Measurements from ENCODE around the gene IYD. TPM values are rescaled to one million over a fixed set of nuclear protein-coding genes. Genes with fewer than 3 reads are reported as not detected.

IYD gene, protein sequence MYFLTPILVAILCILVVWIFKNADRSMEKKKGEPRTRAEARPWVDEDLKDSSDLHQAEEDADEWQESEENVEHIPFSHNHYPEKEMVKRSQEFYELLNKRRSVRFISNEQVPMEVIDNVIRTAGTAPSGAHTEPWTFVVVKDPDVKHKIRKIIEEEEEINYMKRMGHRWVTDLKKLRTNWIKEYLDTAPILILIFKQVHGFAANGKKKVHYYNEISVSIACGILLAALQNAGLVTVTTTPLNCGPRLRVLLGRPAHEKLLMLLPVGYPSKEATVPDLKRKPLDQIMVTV
- total RNA-seq = not detected in 2 replicates

DNA sequence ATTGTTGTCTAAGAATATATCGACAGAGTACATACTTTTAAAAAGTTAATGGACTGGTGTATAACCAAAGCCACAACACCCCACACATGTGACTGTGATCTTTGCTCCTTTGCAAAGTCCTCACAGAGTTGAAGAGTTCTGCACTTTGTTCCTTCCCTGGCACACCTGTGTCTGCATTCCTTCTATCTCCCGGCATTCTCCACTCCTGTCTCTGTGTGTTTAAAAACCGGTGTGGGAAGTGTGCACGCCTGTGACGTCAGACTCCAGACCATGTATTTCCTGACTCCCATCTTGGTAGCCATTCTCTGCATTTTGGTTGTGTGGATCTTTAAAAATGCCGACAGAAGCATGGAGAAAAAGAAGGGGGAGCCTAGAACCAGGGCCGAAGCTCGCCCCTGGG is at the start of gene IYD:
Gene IYD, plus strand, starts transcription at position 251 of the 400 bp plus-strand sequence. Its CDS starts 20 bp downstream, at position 271.
- Histone ChIP-seq H4K20me1 (ENCODE audit: insufficient read depth, low read length) (no peaks in the 10 kb centered on the region), H3K9me3 (ENCODE audit: low read depth, low read length) (no peaks in the 10 kb centered on the region), H3K27me3 (ENCODE audit: insufficient read depth, low read length) (no peaks in the 10 kb centered on the region), H3K36me3 (ENCODE audit: insufficient read depth, low read length) (no peaks in the 10 kb centered on the region), H3K4me2 (ENCODE audit: insufficient read depth, low read length) (no peak within 1 kb of the TSS), H3K27ac (ENCODE audit: low read depth, low read length) (no peak within 1 kb of the TSS), H2AFZ (ENCODE audit: low read length) (no peak within 1 kb of the TSS), H3K79me2 (ENCODE audit: insufficient read depth, low read length) (no peaks in the 10 kb centered on the region), H3K4me3 (ENCODE audit: insufficient read depth, low read length) (no peak within 1 kb of the TSS), H3K4me1 (ENCODE audit: insufficient read depth, low read length) (peaks cover 20% of the 10 kb centered on the region)
- no peak for DNase-seq (ENCODE audit: insufficient read length, low spot score, missing footprints)
- TF ChIP-seq, protein P1, sequence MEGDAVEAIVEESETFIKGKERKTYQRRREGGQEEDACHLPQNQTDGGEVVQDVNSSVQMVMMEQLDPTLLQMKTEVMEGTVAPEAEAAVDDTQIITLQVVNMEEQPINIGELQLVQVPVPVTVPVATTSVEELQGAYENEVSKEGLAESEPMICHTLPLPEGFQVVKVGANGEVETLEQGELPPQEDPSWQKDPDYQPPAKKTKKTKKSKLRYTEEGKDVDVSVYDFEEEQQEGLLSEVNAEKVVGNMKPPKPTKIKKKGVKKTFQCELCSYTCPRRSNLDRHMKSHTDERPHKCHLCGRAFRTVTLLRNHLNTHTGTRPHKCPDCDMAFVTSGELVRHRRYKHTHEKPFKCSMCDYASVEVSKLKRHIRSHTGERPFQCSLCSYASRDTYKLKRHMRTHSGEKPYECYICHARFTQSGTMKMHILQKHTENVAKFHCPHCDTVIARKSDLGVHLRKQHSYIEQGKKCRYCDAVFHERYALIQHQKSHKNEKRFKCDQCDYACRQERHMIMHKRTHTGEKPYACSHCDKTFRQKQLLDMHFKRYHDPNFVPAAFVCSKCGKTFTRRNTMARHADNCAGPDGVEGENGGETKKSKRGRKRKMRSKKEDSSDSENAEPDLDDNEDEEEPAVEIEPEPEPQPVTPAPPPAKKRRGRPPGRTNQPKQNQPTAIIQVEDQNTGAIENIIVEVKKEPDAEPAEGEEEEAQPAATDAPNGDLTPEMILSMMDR (IDR thresholded peaks at IDR 0.05; ENCODE audit: extremely low read depth, low read depth, low read length) = no peak

DNA sequence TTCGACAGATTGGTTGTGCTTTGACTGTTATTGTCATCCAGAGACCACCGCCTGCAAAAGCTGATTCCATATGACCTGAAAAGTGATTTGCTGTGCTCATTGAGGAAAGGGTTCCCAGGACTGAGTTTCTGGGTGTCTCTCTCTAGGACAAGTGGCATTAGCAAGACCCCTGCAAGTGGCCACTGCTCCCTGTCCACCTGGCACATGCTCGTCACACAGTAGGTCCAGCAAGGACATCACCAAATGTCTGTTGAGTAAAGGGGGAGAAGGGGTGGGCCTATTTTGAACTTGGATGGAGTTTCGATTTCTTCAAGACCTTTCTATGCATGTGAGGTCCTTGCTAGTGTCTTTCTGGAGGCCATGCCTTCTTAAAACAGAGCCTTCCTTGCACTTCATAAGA is 48.9 kb upstream of the IYD start:
- H2AFZ ChIP-seq (ENCODE audit: low read length) = no peak overlapping the region
- H3K9me3 ChIP-seq (ENCODE audit: low read depth, low read length) = no peaks in the 10 kb centered on the region
- H3K36me3 ChIP-seq (ENCODE audit: insufficient read depth, low read length) = no peaks in the 10 kb centered on the region
- TF ChIP-seq, protein P1 (IDR thresholded peaks at IDR 0.05; ENCODE audit: extremely low read depth, low read depth, low read length) = no peak
- H3K79me2 ChIP-seq (ENCODE audit: insufficient read depth, low read length) = no peaks in the 10 kb centered on the region
- DNase-seq (ENCODE audit: insufficient read length, low spot score, missing footprints) = no peak
- no peaks in the 10 kb centered on the region for H4K20me1 ChIP-seq (ENCODE audit: insufficient read depth, low read length)
- no peak overlapping the region for H3K4me2 ChIP-seq (ENCODE audit: insufficient read depth, low read length)
- H3K27me3 ChIP-seq (ENCODE audit: insufficient read depth, low read length) = no peaks in the 10 kb centered on the region
- H3K4me3 ChIP-seq (ENCODE audit: insufficient read depth, low read length) = no peak overlapping the region
- no peak overlapping the region for H3K27ac ChIP-seq (ENCODE audit: low read depth, low read length)
- H3K4me1 ChIP-seq (ENCODE audit: insufficient read depth, low read length) = peaks cover 7% of the 10 kb centered on the region

DNA sequence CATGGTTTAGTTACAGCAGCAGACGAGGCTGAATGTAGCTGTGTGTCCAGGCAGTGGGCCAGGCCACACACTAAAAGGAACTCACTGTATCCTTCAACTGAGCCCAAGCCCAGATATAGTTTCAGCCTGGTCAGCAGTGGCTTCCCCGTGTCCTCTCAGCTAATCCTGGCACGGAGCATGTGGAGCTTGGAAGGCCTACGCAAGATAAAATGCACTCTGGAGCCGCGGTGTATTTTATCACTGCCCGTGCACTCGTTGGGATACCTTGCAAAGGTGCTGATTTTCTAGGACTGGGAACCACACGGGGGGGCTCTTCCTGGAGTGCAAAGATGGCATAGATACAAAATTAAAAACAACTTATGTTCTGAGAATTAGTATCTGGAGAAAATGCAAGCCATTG is 48.4 kb upstream of the IYD start:
- H3K79me2 ChIP-seq (ENCODE audit: insufficient read depth, low read length) = no peaks in the 10 kb centered on the region
- TF ChIP-seq, protein P1 (IDR thresholded peaks at IDR 0.05; ENCODE audit: extremely low read depth, low read depth, low read length) = no peak
- no peak for DNase-seq (ENCODE audit: insufficient read length, low spot score, missing footprints)
- H3K4me2 ChIP-seq (ENCODE audit: insufficient read depth, low read length) = peak overlapping the region; percentile 15
- H3K4me1 ChIP-seq (ENCODE audit: insufficient read depth, low read length) = peaks cover 7% of the 10 kb centered on the region
- peak overlapping the region; percentile 12 for H2AFZ ChIP-seq (ENCODE audit: low read length)
- no peaks in the 10 kb centered on the region for H3K36me3 ChIP-seq (ENCODE audit: insufficient read depth, low read length)
- H3K27me3 ChIP-seq (ENCODE audit: insufficient read depth, low read length) = no peaks in the 10 kb centered on the region
- no peaks in the 10 kb centered on the region for H4K20me1 ChIP-seq (ENCODE audit: insufficient read depth, low read length)
- no peaks in the 10 kb centered on the region for H3K9me3 ChIP-seq (ENCODE audit: low read depth, low read length)
- H3K4me3 ChIP-seq (ENCODE audit: insufficient read depth, low read length) = no peak overlapping the region
- H3K27ac ChIP-seq (ENCODE audit: low read depth, low read length) = no peak overlapping the region

DNA sequence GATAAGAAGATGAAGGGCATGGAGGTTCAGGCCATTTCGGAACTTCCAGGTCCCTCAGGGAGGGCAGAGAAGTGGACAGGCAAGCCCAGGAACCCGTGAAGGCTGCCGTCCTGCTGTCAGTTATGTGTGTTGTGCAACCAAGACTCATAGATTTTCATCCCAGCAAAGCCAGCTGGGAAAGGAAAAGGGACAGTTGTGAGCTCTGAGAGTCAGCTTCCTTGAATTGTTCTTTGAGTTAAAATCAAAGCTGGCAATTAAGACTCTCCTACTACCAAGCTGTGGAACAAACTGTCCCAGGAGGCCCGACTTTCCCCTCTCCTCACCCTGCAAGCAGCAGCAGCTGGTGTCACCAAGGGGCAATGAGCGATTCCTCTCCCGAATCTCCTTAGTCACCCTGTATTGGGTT is 46.3 kb upstream of the IYD start:
- Histone ChIP-seq H3K4me1 (ENCODE audit: insufficient read depth, low read length) (peaks cover 8% of the 10 kb centered on the region), H3K9me3 (ENCODE audit: low read depth, low read length) (no peaks in the 10 kb centered on the region), H4K20me1 (ENCODE audit: insufficient read depth, low read length) (no peaks in the 10 kb centered on the region), H3K27ac (ENCODE audit: low read depth, low read length) (no peak overlapping the region), H3K27me3 (ENCODE audit: insufficient read depth, low read length) (no peaks in the 10 kb centered on the region), H2AFZ (ENCODE audit: low read length) (no peak overlapping the region), H3K4me3 (ENCODE audit: insufficient read depth, low read length) (no peak overlapping the region), H3K36me3 (ENCODE audit: insufficient read depth, low read length) (no peaks in the 10 kb centered on the region), H3K79me2 (ENCODE audit: insufficient read depth, low read length) (no peaks in the 10 kb centered on the region), H3K4me2 (ENCODE audit: insufficient read depth, low read length) (no peak overlapping the region)
- TF ChIP-seq, protein P1 (IDR thresholded peaks at IDR 0.05; ENCODE audit: extremely low read depth, low read depth, low read length) = no peak
- DNase-seq (ENCODE audit: insufficient read length, low spot score, missing footprints) = no peak

Measured in osteoblast (primary cell).